Thyroid gland (tissue), 4 donors: ENCODE results near the gene RPTOR.

Experiments
- CTCF ChIP-seq, 6 experiments: fragments of 200-600 bp in 3 of 6; fragments of 450-650 bp in 3 of 6; sonication (generic) in 3 of 6; IDR thresholded peaks; one replicate each; pipeline ENCODE4 v1.5.1; 2016 to 2019; ENCODE audit warnings: antibody characterized with exemption in 6 of 6, mild to moderate bottlenecking in 2 of 6, inconsistent platforms in 1 of 6, moderate library complexity in 1 of 6
- POLR2A ChIP-seq, 2 donors: fragments of 450-650 bp; IDR thresholded peaks; one replicate each; pipeline ENCODE4 v1.6.1; 2017; ENCODE audit warnings: antibody characterized with exemption in 2 of 2, mild to moderate bottlenecking in 2 of 2, moderate library complexity in 1 of 2

GRCh38 chr17:80980397-80981061 lies 435.9 kb downstream of the RPTOR start:
- TF ChIP-seq POLR2A (IDR thresholded peaks at IDR 0.05) = no peak
- TF ChIP-seq CTCF (IDR thresholded peaks at IDR 0.05) = no peak
